Effector memory CD8-positive, alpha-beta T cell (primary cell): ENCODE results near the gene TRIM45.
"Not testable (repeated sequence)": the region's sequence is repeated elsewhere in the genome, so short reads cannot be mapped to it uniquely, and the experiment has no call there.

ENCODE experiments used
- ATAC-seq: fragments of 150-1000 bp; cut with Tn5 transposase; replicated peaks from 2 replicates; pipeline ENCODE4 v1.10.0; 2021; ENCODE audit warnings: mild to moderate bottlenecking, moderate library complexity
- DNase-seq, 3 experiments: peaks; one replicate each; pipeline ENCODE4 v3.0.0; 2021
- H3K27ac Mint-ChIP-seq, 2 donors: one replicate each; pipeline ENCODE4 v1.8.0; 2022; ENCODE audit warnings: mild to moderate bottlenecking in 2 of 2, mixed read lengths in 2 of 2, moderate library complexity in 2 of 2
- H3K27me3 Mint-ChIP-seq, 2 donors: one replicate each; pipeline ENCODE4 v1.8.0; 2022; ENCODE audit warnings: mixed read lengths in 2 of 2
- H3K36me3 Mint-ChIP-seq: one replicate; pipeline ENCODE4 v1.8.0; 2022; ENCODE audit warnings: mild to moderate bottlenecking, moderate library complexity, mixed read lengths; ENCODE audit not compliant: insufficient read depth
- H3K4me1 Mint-ChIP-seq, 2 donors: one replicate each; pipeline ENCODE4 v1.8.0; 2022; ENCODE audit warnings: low read depth in 2 of 2, mixed read lengths in 2 of 2
- H3K4me3 Mint-ChIP-seq, 2 donors: one replicate each; pipeline ENCODE4 v1.8.0; 2022; ENCODE audit warnings: mild to moderate bottlenecking in 2 of 2, mixed read lengths in 2 of 2, moderate library complexity in 2 of 2
- H3K9me3 Mint-ChIP-seq, 2 donors: one replicate each; pipeline ENCODE4 v1.8.0; 2022; ENCODE audit warnings: mixed read lengths in 2 of 2

The TRIM45 gene

DNA sequence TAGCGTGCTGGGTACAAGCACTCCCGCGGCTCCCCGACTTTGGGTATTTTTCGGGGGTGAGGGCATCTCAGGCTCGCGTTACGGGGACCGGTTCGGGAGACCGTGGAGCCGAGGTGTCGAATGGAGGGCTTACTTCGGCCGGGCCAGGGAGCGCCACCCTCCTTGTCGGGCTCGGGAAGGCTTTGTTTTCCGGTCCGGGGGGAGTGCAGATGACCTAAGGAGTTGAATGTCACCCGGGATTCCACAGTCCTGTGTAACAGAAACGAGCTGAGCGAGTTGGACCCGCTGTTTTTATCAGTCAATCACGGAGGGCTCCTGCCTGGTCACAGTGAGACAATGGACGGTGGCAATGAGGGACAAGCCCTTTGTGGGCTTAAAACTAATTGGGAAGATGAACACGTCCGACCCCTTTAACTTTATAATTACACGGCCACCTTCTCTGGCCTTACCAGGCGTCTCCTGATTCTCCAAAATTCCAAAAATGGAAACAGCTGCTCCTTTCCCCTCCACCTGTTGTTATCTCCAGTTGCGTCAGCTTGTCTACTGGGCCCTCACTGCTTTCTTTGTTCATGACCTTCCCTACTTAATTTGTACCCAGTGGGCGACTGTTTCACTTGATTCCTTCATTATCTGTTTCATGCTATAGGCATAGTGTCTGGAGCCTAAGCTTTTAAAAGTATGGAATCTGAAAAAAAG is 929 bp upstream of the TRIM45 start:
- DNase-seq: no peak
- no peaks in the 10 kb centered on the region for H3K27me3 Mint-ChIP-seq
- no peaks in the 10 kb centered on the region for H3K36me3 Mint-ChIP-seq
- H3K4me3 Mint-ChIP-seq: peak overlapping the region; percentile 81 to 84
- H3K4me1 Mint-ChIP-seq: peaks cover 3 to 4% of the 10 kb centered on the region in 2 donors
- H3K27ac Mint-ChIP-seq: peak overlapping the region in 1 of 2 donors; percentile 65
- ATAC-seq: no peak
- H3K9me3 Mint-ChIP-seq: no peaks in the 10 kb centered on the region

DNA sequence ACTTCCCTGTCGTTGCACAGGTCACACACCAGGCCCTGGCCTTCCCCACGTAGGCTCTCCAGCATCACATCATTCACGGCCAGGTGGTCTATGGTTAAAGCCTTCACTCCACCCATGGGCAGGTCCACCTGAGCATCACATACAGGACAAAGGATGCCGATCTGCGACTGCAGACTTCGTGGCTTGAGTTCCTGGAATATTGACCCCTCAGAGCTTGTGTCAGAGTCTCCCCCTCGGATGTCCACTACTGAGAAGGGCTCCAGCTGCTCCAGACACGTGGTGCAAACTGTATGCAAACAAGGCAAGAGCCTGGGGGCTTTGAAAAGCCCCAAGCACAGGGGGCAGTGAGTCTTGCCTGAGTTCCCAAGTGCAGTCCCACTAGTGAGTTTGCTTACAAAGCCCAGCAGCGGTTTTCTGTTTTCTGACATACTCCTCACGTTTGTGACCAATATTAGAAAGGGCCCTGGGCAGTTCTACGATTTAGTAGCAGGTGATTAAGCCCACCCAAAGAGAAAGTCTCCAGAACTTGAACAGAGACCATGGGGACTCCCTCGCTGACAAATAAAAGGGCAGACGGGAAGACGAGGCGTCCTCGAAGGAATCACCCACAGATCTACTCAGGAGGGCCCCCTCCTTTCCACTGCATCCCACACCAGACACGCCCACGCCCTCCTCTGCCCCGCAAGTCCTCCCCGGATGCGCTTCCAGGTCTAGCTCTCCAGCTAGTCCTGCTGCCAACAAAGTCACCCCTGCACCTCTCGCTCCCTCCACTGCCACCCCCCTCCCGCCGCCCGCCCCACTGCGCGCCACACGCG is 568 bp downstream of the TRIM45 start:
- H3K27ac Mint-ChIP-seq: peak overlapping the region; percentile 65 to 71

DNA sequence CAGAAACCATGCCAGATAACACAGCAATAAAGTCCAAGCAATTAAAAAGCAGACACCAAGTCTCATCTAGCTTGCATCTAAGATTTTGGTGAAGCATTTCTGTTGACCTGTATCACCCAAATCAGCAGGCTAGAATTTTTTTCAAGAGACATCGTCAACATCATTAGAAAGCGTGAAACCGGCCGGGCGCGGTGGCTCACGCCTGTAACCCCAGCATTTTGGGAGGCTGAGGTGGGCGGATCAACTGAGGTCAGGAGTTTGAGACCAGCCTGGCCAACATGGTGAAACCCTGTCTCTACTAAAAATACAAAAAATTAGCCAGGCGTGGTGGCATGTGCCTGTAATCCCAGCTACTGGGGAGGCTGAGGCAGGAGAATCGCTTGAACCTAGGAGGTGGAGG is 2.4 kb downstream of the TRIM45 start:
- H3K4me3 Mint-ChIP-seq, ATAC-seq, H3K4me1 Mint-ChIP-seq, H3K27ac Mint-ChIP-seq, H3K9me3 Mint-ChIP-seq, DNase-seq, H3K27me3 Mint-ChIP-seq, H3K36me3 Mint-ChIP-seq: not testable (repeated sequence)

More for the DNA sequence above, 568 bp downstream of the TRIM45 start:
- ATAC-seq (no peak), DNase-seq (peak in 1 of 3 experiments; percentile 3)
- Mint-ChIP-seq H3K4me3 (peak overlapping the region; percentile 81 to 84), H3K36me3 (no peaks in the 10 kb centered on the region), H3K4me1 (peaks cover 3 to 4% of the 10 kb centered on the region in 2 donors), H3K9me3 (no peaks in the 10 kb centered on the region), H3K27me3 (no peaks in the 10 kb centered on the region)

DNA sequence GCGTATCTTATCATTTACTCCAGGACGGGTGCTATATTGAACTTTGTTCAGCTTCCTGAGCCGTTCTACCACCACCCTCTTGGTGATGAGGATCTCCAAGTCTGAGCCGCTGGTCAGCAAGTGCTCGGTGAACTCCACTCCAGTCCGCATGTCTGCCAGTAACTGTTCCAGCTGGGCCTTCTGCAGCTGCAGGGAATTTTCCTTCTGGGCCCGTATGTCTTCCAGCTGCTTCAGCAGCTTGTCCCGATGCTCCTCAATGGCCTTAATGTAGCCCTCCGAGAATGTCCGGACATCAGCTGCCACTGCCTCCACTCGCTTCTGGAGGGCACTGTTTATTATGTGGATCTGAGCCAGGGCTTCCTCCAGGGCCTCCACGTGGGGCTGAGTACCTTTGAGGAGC is 3.4 kb downstream of the TRIM45 start:
- Mint-ChIP-seq H3K27ac (no peak overlapping the region), H3K36me3 (no peaks in the 10 kb centered on the region), H3K4me1 (peaks cover 3 to 4% of the 10 kb centered on the region in 2 donors), H3K27me3 (no peaks in the 10 kb centered on the region), H3K4me3 (no peak overlapping the region), H3K9me3 (no peaks in the 10 kb centered on the region)
- ATAC-seq: no peak
- DNase-seq: no peak

DNA sequence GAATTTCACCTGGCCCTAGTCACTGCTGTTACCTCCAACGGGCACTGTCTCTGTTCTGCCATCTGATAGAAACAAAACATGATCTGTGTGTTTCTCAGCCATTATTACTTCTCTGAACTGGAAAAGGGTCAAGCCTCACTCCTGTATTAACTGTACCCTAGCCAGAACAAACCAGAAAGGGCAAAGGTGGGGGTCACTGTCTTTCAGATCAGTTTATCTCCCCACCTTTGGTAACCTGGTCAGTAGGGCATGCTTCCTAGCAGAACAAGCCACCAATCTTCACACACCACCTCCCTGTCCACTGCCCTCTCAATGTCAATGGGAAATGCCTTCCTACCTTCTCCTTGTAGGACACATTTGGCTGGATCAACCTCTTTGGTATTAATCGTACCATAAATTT is 3.9 kb downstream of the TRIM45 start:
- no peak overlapping the region for H3K4me3 Mint-ChIP-seq
- DNase-seq: no peak
- no peaks in the 10 kb centered on the region for H3K36me3 Mint-ChIP-seq
- no peaks in the 10 kb centered on the region for H3K27me3 Mint-ChIP-seq
- ATAC-seq: no peak
- peaks cover 2 to 4% of the 10 kb centered on the region in 2 donors for H3K4me1 Mint-ChIP-seq
- H3K27ac Mint-ChIP-seq: no peak overlapping the region
- H3K9me3 Mint-ChIP-seq: no peaks in the 10 kb centered on the region

DNA sequence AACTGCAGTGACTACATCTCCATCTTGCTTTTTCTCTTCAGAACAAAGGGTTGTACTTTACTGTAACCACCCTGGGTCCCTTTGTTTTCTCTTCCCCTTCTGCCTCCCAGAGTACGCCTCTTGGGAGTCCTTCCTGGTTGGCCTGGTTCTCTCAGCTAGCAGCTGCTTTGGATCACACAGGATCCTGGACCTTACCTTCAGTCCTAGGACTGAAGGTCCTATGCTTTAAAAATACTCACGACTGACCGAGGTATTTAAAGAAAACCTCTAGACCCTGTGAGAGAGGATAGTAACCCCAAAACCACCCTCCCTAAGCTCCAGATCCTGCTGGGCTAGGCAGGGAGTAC is 4.8 kb downstream of the TRIM45 start:
- H3K4me3 Mint-ChIP-seq: no peak overlapping the region
- no peaks in the 10 kb centered on the region for H3K9me3 Mint-ChIP-seq
- ATAC-seq (no peak), DNase-seq (no peak)
- peak overlapping the region in 1 of 2 donors; percentile 58 for H3K27ac Mint-ChIP-seq
- H3K27me3 Mint-ChIP-seq: no peaks in the 10 kb centered on the region
- peaks cover 0 to 3% of the 10 kb centered on the region in 2 donors for H3K4me1 Mint-ChIP-seq
- no peaks in the 10 kb centered on the region for H3K36me3 Mint-ChIP-seq

DNA sequence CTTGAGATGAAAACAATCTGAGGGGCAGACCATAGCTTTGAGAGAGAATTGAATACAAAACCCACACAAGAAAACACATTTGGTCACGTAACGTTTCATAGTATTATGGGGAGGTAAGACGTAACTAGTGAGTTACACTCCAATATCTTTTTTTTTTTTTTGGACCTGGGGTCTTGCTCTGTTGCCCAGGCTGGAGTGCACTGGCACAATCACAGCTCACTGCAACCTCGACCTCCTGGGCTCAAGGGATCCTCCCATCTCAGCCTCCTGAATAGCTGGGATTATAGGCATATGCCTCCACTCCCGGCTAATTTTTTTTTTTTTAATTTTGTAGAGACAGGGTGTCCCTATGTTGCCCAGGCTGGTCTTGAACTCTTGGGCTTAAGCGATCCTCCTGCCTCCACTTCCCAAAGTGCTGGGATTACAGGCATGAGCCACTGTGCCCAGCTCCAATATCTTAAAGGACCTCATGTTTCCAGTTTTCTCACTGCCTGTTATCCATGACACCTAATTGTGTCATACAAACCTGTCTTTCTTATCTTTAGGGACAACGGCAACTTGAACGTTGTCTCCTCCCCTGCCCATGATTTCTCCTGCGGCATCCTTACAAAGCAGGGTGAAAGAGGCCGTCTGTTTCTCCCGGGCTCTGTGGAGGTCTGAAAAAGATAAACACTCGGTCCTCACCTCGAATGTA is 5.3 kb downstream of the TRIM45 start:
- Mint-ChIP-seq H3K27ac (no peak overlapping the region), H3K4me1 (peaks cover 0 to 3% of the 10 kb centered on the region in 2 donors), H3K27me3 (no peaks in the 10 kb centered on the region), H3K9me3 (no peaks in the 10 kb centered on the region), H3K36me3 (no peaks in the 10 kb centered on the region), H3K4me3 (no peak overlapping the region)
- DNase-seq (no peak), ATAC-seq (no peak)

DNA sequence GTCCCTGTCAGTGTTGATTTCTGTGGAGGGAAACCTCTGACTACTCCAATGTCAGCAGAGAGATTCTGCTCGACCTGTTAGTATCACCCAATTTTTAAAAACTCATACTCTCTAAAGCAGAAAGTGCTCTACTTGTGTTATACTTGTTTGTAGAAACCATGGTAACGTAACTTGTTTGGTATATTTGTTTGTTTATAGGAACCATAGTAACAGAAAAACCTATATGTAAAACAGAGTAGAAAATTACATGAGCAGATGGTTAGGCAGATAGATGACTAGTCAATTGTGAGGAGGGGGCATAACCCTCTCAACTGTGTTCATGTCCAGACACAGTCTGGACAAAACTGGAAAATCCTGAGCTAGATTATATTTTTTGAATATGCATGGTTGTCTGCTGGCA is 6.7 kb downstream of the TRIM45 start:
- Mint-ChIP-seq H3K4me1 (no peaks in the 10 kb centered on the region), H3K36me3 (no peaks in the 10 kb centered on the region), H3K9me3 (no peaks in the 10 kb centered on the region), H3K27me3 (no peaks in the 10 kb centered on the region), H3K4me3 (no peak overlapping the region), H3K27ac (peak overlapping the region in 1 of 2 donors; percentile 32)
- peak; percentile 33 for ATAC-seq
- DNase-seq: no peak

DNA sequence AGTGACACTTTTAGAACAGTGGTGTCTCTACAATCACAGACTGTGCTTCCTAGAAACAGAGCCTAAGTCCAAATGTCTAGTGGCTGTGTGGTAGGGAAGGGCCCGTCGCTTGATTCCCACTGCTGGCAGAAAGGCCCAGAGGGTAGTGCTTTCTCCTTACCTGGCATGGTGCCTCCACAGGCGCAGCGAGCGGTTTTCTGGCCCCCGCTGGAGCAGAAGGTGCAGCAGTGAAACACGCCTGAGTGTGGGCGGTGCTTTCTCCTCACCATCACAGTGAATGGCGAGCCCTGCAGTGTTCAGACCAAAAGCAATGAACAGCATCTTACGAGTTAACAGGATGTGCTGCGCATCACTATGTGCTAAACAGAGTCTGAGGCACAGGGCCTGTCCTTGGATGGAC is 8.3 kb downstream of the TRIM45 start:
- Mint-ChIP-seq H3K4me3 (no peak overlapping the region), H3K9me3 (no peaks in the 10 kb centered on the region), H3K27ac (no peak overlapping the region), H3K27me3 (no peaks in the 10 kb centered on the region), H3K36me3 (no peaks in the 10 kb centered on the region), H3K4me1 (no peaks in the 10 kb centered on the region)
- ATAC-seq: no peak
- DNase-seq: no peak

DNA sequence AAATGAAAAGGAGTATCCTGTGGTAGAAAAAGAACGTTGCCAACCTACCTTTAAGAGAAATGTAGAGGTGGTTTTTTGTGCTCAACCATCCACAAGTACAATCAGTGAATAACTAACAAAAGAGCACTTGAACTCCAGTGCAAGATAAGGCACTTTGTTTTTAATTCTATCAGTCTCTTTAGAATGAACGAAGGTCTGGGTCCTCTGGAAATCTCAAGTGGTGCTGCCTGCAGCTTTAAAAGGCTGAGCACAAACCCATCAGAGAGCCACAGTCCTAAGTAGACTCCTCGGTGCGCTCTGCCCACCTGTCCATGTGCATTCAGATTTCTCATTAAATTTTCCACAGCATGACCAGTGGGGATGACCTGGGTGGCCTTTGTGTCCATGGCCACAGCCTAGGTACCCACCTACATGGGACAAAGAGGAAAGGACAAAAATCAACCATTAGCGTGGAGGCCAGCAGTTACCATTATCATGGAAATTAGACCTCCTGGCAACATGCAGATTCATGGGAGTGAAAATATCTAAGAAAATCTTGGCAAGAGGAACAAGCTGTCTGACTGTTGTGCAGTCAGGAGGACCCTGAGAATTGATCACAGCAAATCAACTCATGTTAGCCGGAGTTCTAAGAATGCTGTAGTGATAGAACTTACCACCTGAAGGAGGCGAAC is 9.4 kb downstream of the TRIM45 start:
- Mint-ChIP-seq H3K27me3 (no peaks in the 10 kb centered on the region), H3K36me3 (no peaks in the 10 kb centered on the region), H3K4me3 (no peak overlapping the region), H3K9me3 (no peaks in the 10 kb centered on the region), H3K27ac (no peak overlapping the region), H3K4me1 (no peaks in the 10 kb centered on the region)
- DNase-seq (no peak), ATAC-seq (no peak)

DNA sequence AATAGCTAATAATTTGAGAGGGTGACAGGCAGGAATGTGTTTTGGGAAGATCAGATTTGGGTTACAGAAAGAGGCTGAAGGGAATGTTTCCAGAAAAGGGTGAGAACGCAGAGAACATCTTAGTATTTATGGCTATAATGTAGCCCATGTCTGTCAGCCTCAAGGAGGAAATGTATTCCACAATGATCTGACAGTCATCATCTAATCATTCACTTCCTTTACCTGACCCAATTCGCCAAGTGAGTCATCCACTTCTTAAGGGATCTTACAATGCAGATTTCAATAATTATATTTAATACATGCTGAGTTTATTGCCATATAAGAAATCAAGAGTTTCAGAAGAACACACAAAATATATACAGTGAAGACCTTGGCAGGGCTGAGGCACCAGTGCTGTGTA is 10.8 kb downstream of the TRIM45 start:
- no peak for ATAC-seq
- Mint-ChIP-seq H3K4me3 (no peak overlapping the region), H3K27me3 (no peaks in the 10 kb centered on the region), H3K9me3 (no peaks in the 10 kb centered on the region), H3K4me1 (peaks cover 0 to 3% of the 10 kb centered on the region in 2 donors), H3K36me3 (no peaks in the 10 kb centered on the region), H3K27ac (no peak overlapping the region)
- no peak for DNase-seq

DNA sequence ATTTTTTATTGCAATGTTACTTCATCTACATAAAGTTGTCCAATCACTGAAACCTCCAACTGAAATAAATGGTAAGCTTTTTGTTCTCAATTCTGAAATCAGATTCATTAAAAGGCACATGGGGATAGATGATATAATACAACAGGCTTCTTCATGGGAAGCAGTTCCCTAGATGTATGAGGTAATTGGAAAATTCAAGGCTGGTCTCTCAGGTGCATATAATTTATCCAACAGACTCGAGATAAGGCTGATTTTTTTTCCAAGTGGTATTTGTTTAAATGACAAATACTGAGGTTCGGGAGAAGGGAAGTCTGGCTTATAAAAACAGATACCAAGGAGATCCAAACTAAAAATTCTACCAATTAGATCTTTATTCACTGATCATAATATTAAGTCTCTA is 14.2 kb downstream of the TRIM45 start:
- Mint-ChIP-seq H3K4me3 (no peak overlapping the region), H3K36me3 (no peaks in the 10 kb centered on the region), H3K4me1 (peaks cover 0 to 3% of the 10 kb centered on the region in 2 donors), H3K27ac (peak overlapping the region in 1 of 2 donors; percentile 66), H3K9me3 (no peaks in the 10 kb centered on the region), H3K27me3 (no peaks in the 10 kb centered on the region)
- no peak for DNase-seq
- ATAC-seq: no peak

DNA sequence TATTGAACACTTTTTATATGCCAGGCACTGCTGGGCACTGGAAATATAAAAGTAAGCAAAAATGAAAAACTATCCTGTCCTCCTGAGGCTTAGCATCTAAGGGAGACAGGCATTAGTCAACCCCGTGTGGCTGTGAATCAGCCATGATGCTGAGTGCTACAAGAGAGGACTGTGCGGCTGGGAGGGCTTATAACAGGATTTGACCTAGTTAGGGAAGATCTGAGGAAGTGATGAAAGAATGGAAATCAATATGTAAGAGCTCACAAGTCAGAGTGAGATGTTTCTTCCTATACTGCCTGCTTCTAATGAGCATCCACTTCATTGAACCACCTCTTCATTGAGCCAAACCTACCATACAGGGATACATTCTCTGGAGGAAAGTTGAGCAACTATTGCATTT is 15.1 kb downstream of the TRIM45 start:
- no peaks in the 10 kb centered on the region for H3K27me3 Mint-ChIP-seq
- H3K4me3 Mint-ChIP-seq: no peak overlapping the region
- peaks cover 0 to 5% of the 10 kb centered on the region in 2 donors for H3K4me1 Mint-ChIP-seq
- DNase-seq (no peak), ATAC-seq (peak; percentile 54)
- H3K36me3 Mint-ChIP-seq: no peaks in the 10 kb centered on the region
- H3K9me3 Mint-ChIP-seq: no peaks in the 10 kb centered on the region
- no peak overlapping the region for H3K27ac Mint-ChIP-seq
